GM06990 (cell line): ENCODE results near the gene SLC41A3.

Source experiments
- DNase-seq: peaks from one replicate; pipeline ENCODE4 v3.0.0-alpha.2; 2011; ENCODE audit not compliant: insufficient read length; ENCODE audit errors: extremely low read depth
- H3K27me3 ChIP-seq: replicated peaks from 2 replicates; pipeline ENCODE4 v1.6.0; 2011; ENCODE audit warnings: low read length; ENCODE audit not compliant: control insufficient read depth, insufficient read depth
- H3K36me3 ChIP-seq: 2 replicates; pipeline ENCODE4 v1.5.1; 2011; ENCODE audit warnings: low read length; ENCODE audit not compliant: control insufficient read depth, insufficient read depth
- H3K4me3 ChIP-seq: replicated peaks from 2 replicates; pipeline ENCODE4 v1.5.1; 2011; ENCODE audit warnings: low read depth, mild to moderate bottlenecking, control low read depth, low read length
- TF ChIP-seq, protein P1 (sequence below): IDR thresholded peaks from 2 replicates; pipeline ENCODE4 v1.5.1; 2011; ENCODE audit warnings: low read length, control low read depth, mild to moderate bottlenecking, inconsistent platforms; ENCODE audit not compliant: insufficient read depth, poor library complexity, severe bottlenecking

SLC41A3 gene

GRCh38 chr3:126023390-126023789, 60.5 kb downstream of the SLC41A3 start:
- no peak for DNase-seq
- Histone ChIP-seq H3K4me3 (no peak overlapping the region), H3K27me3 (no peaks in the 10 kb centered on the region), H3K36me3 (peaks cover 2% of the 10 kb centered on the region; the same call in 1 of the 2 replicates)
- TF ChIP-seq, protein P1, sequence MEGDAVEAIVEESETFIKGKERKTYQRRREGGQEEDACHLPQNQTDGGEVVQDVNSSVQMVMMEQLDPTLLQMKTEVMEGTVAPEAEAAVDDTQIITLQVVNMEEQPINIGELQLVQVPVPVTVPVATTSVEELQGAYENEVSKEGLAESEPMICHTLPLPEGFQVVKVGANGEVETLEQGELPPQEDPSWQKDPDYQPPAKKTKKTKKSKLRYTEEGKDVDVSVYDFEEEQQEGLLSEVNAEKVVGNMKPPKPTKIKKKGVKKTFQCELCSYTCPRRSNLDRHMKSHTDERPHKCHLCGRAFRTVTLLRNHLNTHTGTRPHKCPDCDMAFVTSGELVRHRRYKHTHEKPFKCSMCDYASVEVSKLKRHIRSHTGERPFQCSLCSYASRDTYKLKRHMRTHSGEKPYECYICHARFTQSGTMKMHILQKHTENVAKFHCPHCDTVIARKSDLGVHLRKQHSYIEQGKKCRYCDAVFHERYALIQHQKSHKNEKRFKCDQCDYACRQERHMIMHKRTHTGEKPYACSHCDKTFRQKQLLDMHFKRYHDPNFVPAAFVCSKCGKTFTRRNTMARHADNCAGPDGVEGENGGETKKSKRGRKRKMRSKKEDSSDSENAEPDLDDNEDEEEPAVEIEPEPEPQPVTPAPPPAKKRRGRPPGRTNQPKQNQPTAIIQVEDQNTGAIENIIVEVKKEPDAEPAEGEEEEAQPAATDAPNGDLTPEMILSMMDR = no peak

DNA sequence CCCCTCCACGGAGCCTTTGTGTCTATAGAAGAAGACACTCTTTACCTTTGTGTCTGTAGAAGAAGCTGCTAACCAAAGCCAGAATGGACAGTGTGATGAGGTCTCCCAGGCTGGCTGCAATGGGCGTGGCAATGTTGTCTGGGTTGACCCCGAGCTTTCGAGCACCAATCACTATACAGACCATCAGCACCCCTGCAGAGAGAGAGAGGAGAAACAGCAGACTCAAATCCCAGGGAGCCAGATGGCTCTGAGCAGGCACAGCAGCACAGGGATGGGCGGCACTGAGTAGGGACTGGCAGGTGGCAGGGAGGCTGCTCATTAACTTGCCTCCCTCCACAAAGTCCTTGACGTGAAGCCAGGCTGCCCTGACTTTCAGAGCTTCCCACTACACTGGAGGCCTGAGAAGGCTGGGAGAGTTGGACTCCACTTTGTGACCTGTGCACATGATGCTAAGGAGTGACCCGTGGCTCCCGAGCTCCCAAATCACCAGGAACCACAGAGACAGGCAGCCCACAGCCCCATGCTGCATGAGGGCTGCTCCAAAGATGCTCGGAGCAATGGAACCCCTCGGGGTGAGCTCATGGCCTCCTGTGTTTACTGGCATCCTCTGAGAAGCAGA, 61.1 kb downstream of the SLC41A3 start:
- no peak for DNase-seq
- Histone ChIP-seq H3K4me3 (no peak overlapping the region), H3K36me3 (peaks cover 2% of the 10 kb centered on the region; the same call in 1 of the 2 replicates), H3K27me3 (no peaks in the 10 kb centered on the region)
- TF ChIP-seq, protein P1 = no peak

- DNase-seq = no peak
- TF ChIP-seq, protein P1 = no peak
- no peak overlapping the region for H3K4me3 ChIP-seq
- peaks cover 2% of the 10 kb centered on the region; the same call in 1 of the 2 replicates for H3K36me3 ChIP-seq
- no peaks in the 10 kb centered on the region for H3K27me3 ChIP-seq
Measured at GRCh38 chr3:126021702-126022101, 62.2 kb downstream of the SLC41A3 start.

DNA sequence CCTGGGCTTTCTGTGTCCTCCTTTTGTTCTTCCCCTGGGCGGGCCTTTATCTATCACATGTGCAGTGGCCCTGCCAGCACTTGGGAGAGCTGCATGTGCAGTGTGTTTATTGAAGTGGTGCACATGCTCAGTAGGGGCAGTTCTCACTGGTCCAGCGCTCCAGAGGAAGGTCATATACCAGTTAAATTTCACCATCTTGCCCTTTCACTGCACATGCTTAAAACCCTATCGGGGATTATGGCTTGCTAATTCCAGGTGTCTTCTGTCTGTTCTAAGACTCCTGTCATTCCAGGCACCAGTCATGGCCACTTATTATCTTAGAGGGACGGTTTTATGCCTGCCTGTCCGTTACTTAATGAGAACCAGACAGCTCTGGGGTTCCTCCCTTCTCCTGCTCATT, 62.7 kb downstream of the SLC41A3 start:
- TF ChIP-seq, protein P1 = no peak
- Histone ChIP-seq H3K4me3 (no peak overlapping the region), H3K36me3 (peaks cover 2% of the 10 kb centered on the region; the same call in 1 of the 2 replicates), H3K27me3 (no peaks in the 10 kb centered on the region)
- no peak for DNase-seq

GRCh38 chr3:126019683-126020082, 64.2 kb downstream of the SLC41A3 start:
- DNase-seq = no peak
- Histone ChIP-seq H3K36me3 (peaks cover 3% of the 10 kb centered on the region; the same call in 1 of the 2 replicates), H3K27me3 (no peaks in the 10 kb centered on the region), H3K4me3 (no peak overlapping the region)
- TF ChIP-seq, protein P1 = no peak
